HG03135 (cell line): ENCODE results near the gene BICRAL.
"Not testable (repeated sequence)": the region's sequence is repeated elsewhere in the genome, so short reads cannot be mapped to it uniquely, and the experiment has no call there.

Experiments used
- ATAC-seq: cut with Tn5 transposase; IDR thresholded peaks from one replicate; pipeline ENCODE4 v1.9.1; 2021; ENCODE audit warnings: mild to moderate bottlenecking, moderate library complexity; ENCODE audit not compliant: unreplicated experiment

BICRAL gene

GRCh38 chr6:42890311-42891198, 108.7 kb downstream of the BICRAL start:
- peak; percentile 89 for ATAC-seq

GRCh38 chr6:42891199-42891722, 109.4 kb downstream of the BICRAL start:
- ATAC-seq, result no peak

GRCh38 chr6:42894041-42894828, 112.4 kb downstream of the BICRAL start:
- not testable (repeated sequence) for ATAC-seq

GRCh38 chr6:42896178-42896719, 114.4 kb downstream of the BICRAL start:
- ATAC-seq, result no peak

- ATAC-seq, result no peak
Observed at GRCh38 chr6:42898891-42899361, 117.1 kb downstream of the BICRAL start.

- no peak for ATAC-seq
Observed at GRCh38 chr6:42899871-42900270, 118.0 kb downstream of the BICRAL start.

GRCh38 chr6:42901538-42901957, 119.7 kb downstream of the BICRAL start:
- peak; percentile 59 for ATAC-seq

- not testable (repeated sequence) for ATAC-seq
Observed at GRCh38 chr6:42902429-42903263, 120.8 kb downstream of the BICRAL start.

GRCh38 chr6:42904467-42904866, 122.6 kb downstream of the BICRAL start:
- ATAC-seq, result no peak

- ATAC-seq, result no peak
Observed at GRCh38 chr6:42907336-42907735, 125.5 kb downstream of the BICRAL start.

GRCh38 chr6:42909835-42910234, 128.0 kb downstream of the BICRAL start:
- ATAC-seq, result no peak

- no peak for ATAC-seq
Observed at GRCh38 chr6:42911171-42912021, 129.5 kb downstream of the BICRAL start.

GRCh38 chr6:42914546-42914945, 132.7 kb downstream of the BICRAL start:
- no peak for ATAC-seq

- no peak for ATAC-seq
Observed at GRCh38 chr6:42915732-42916131, 133.9 kb downstream of the BICRAL start, which contains the start of gene PTCRA. Gene PTCRA (plus strand): TSS chr6:42916053. CDS start chr6:42916070, 17 bp downstream.

- ATAC-seq, result no peak
Observed at GRCh38 chr6:42916288-42916687, 134.4 kb downstream of the BICRAL start.
